HG03521 (cell line): Measurements from ENCODE around the gene AP1S3.
A peak's percentile ranks its signal among the peaks of the same experiment; 100 is the strongest.
"Not testable (repeated sequence)": the region's sequence is repeated elsewhere in the genome, so short reads cannot be mapped to it uniquely, and the experiment has no call there.

Source experiments
- ATAC-seq: cut with Tn5 transposase; IDR thresholded peaks from one replicate; pipeline ENCODE4 v1.9.1; 2021; ENCODE audit warnings: mild to moderate bottlenecking, moderate library complexity; ENCODE audit not compliant: unreplicated experiment

Gene AP1S3

DNA sequence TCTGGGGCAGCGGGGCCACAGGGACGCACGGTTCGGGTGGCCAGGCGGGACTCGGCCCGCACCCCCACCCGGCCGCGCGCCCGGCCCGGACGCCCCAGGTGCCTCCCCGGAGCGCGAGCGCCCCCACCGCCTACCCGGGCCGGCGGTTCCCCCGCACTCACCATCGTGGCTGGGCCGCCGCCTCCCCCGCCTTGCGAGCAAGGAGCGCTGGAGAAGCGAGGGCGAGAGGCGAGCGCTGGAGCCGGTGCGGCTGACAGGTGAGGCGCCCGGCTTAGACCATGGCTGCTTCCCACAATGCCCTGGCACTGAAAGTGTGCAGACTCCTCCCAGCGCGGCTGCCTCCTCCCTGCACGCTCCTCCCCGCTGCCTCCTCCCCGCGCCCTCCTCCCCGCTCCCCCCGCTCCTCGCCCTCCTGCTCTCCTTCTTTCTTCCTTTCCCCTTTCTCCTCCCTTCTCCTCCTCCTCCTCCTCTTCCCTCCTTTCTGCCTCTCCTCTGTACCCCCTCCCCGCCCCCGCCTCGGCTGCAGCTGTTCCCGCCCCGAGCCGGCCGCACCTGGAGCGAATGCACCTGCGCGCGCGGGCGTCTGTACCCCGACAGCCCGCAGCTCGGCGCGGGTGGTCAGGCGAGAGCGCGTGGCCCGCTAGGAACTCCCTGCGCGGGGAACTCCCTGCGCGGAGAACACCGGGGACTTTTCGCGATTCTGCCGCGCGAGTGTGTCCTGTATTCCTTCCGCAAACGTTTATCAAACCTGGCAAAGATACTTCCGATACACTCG is at the start of gene AP1S3:
AP1S3 (minus strand) TSS at position 296 of the 775 bp plus-strand sequence; CDS start at position 164, 132 bp downstream.
- peak; percentile 67 for ATAC-seq

- no peak for ATAC-seq
These were observed 49.7 kb upstream of the AP1S3 start for GRCh38 chr2:223887127-223887526.

DNA sequence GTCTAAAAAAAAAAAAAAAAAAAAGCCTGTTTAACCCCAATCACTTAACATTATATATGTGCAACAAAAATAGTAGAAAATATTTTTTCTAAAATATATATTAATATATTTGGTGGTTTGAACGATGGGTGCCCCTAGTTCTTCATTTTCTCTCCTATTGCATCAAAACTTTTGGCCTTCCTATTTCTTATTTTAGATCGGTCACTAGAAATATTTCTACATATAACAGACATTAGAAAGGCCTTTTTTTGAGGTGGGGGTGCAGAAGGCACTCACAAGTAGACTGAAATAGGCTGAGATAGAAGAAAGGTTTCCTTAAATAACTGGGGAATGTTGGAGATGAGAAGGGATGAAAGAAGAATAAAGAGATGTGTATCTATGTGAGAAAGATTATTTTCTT is 49.3 kb upstream of the AP1S3 start:
- ATAC-seq: no peak

DNA sequence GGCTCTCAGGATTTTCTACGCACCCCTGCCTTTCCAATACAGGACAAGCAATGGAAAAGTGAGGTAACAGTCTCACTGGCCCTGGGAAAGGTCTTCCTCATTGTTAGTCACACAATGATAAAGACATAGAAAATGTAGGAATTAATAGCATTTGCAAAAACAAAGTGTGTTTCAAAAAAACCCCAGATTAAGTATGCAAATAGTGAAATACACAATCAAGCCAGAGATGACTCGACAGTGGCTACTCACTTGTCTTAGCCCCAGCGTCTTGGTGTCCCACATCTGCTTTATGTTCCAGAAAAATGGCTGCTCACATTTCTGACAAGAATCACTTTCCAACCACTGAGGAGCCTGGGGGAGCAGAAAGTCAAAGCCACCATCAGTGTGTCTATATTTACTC is 47.0 kb upstream of the AP1S3 start:
- peak; percentile 73 for ATAC-seq

GRCh38 chr2:223882715-223883114 is 45.3 kb upstream of the AP1S3 start:
- ATAC-seq: no peak

DNA sequence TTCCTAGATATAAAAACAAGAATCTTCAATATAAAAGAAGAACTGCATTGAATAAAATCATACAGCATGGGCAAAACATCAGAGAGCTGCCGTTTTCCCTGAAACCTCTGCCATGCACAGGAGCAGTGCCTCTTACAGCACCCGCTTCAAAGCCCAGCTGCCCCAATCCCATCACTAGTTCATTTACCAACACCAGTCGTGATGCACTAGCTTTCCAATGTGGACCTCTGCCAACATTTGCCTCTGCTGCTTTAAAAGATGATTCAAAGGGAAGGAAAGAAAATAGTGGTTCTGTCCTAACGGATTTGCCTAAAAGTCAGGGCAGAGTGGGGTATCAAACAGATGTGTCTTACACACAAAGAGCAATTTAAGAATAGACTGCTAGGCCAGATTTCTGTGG is 43.4 kb upstream of the AP1S3 start:
- ATAC-seq: no peak

GRCh38 chr2:223877721-223878410 is 40.5 kb upstream of the AP1S3 start:
- peak; percentile 37 for ATAC-seq

DNA sequence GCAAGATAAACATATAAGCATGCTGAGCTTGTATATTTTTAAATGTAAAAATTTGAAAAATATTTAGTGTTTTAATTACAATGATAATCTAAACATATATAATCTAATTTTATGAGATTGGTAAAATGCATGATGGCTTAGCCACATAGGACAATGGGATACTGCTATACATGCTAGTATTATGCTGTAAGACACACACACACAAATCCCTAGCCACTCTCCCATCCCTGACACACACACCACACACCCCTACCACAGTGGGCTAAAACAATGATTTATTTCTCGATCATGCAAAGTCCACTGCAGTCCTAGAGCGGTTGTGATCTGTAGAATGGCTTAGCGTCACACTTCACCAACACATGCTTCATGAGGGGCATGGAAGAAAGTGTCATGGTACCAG is 36.3 kb upstream of the AP1S3 start:
- no peak for ATAC-seq

DNA sequence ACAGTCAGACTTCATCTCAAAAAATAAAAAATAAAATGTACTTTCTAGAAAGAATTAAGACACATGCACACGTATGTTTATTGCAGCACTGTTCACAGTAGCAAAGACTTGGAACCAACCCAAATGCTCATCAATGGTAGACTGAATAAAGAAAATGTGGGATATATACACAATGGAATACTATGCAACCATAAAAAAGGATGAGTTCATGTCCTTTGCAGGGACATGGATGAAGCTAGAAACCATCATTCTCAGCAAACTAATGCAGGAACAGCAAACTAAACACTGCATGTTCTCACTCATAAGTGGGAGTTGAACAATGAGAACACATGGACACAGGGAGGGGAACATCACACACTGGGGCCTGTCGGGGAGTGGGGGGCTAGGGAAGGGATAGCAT is 35.4 kb upstream of the AP1S3 start:
- ATAC-seq: not testable (repeated sequence)

- not testable (repeated sequence) for ATAC-seq
These were observed 34.3 kb upstream of the AP1S3 start for GRCh38 chr2:223871661-223872060.

- ATAC-seq: no peak
These were observed 33.6 kb upstream of the AP1S3 start for GRCh38 chr2:223870840-223871611.

DNA sequence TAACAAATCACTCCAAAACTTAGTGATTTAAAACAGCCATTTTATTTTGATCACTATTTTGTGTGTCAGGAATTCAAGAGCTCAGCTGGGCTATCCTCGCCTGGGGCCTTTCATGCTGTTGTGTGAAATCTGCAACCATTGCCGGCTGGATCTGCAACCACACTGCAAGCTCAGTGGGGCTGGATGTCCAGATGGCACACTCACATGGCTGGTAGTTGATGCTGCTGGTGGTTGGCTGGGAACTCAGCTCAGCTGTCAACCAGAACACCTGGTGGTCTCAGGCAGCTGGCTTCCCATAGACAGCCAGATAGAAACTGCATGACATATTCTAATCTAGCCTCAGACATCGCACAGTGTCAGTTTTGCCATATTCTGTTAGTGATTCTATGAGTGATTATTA is 30.6 kb upstream of the AP1S3 start:
- ATAC-seq: peak; percentile 47

- ATAC-seq: no peak
These were observed 28.6 kb upstream of the AP1S3 start for GRCh38 chr2:223865907-223866508.

- ATAC-seq: no peak
These were observed 27.7 kb upstream of the AP1S3 start for GRCh38 chr2:223865124-223865523.

- no peak for ATAC-seq
These were observed 26.1 kb upstream of the AP1S3 start for GRCh38 chr2:223863491-223863890.

GRCh38 chr2:223860809-223861738 is 23.7 kb upstream of the AP1S3 start:
- no peak for ATAC-seq

- ATAC-seq: no peak
These were observed 21.7 kb upstream of the AP1S3 start for GRCh38 chr2:223859070-223859469.

DNA sequence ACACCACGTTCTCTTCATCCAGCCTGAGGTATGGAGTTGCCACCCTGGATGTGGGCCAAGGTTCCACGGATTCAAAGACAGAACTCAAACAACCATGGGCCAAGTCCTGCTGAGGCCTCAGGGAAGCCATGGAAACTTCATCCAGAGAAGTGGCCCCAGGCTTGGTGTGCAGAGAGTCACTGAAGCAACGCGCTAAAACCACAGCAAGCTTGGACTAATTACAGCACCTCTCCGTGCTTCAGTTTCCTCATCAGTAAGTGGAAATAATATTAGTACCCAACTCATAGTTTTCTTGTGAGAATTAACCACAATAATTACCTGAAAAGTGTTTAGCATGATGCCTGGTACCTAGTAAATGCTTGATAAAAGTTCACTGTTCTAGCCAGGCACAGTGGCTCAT is 19.2 kb upstream of the AP1S3 start:
- ATAC-seq: no peak

DNA sequence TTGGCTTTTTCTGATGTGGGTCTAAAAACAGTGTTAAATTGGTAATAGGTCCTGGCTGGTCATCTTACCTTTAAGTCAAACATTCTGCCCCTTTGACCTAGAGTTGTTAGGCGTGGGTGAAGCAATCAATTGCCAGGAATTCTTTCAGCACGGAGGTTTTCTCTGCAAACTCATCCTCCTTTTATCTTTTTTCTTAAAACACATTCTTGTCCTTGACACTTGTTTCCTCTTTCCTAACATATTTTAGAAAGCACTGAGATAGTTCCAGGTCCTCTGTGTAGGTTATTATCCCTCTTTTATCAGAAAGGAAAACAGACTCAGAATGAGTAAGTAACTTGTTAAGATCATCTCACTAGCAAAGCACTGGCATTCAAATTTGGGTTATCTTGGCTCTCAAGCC is 18.6 kb upstream of the AP1S3 start:
- ATAC-seq: no peak

- ATAC-seq: no peak
These were observed 18.0 kb upstream of the AP1S3 start for GRCh38 chr2:223855426-223855825.
